H1 (cell line): ENCODE measurements around the gene DCBLD1. TPM values are rescaled to one million over a fixed set of nuclear protein-coding genes. Genes with fewer than 3 reads are reported as not detected.
A peak's percentile ranks its signal among the peaks of the same experiment; 100 is the strongest.

Experiments used
- CTCF ChIA-PET: fragments of 300-600 bp; sonication (Branson Sonifier 250); formaldehyde crosslinking; loops from one replicate; lab custom pipeline; 2021; ENCODE audit not compliant: partially characterized antibody; lab: Charles Lee
- POLR2A ChIA-PET: fragments of 300-600 bp; sonication (Branson Sonifier 250); formaldehyde crosslinking; loops from one replicate; lab custom pipeline; 2021; ENCODE audit warnings: inconsistent platforms; ENCODE audit not compliant: partially characterized antibody; lab: Charles Lee
- DNase-seq, 2 experiments: peaks; one replicate each; pipeline versions ENCODE4 v3.0.0 to v3.0.0-alpha.2; 2010 to 2022; ENCODE audit warnings: low spot score in 2 of 2, low read depth in 1 of 2, mixed read lengths in 1 of 2
- FAIRE-seq: peaks from 2 replicates; lab custom pipeline; 2011; peaks lifted over from hg19 to GRCh38; lab: Jason Lieb, UNC
- H2AFZ ChIP-seq: 2 replicates; pipeline ENCODE4 v1.8.1; 2012; ENCODE audit warnings: low read length, inconsistent platforms
- H2AK5ac ChIP-seq: 2 replicates; pipeline ENCODE4 v1.6.1; 2013; ENCODE audit warnings: low read depth, low read length
- H2BK120ac ChIP-seq: replicated peaks from 2 replicates; pipeline ENCODE3; 2013; ENCODE audit warnings: low read depth, low read length, inconsistent platforms
- H2BK12ac ChIP-seq: 2 replicates; pipeline ENCODE4 v1.6.1; 2013; ENCODE audit warnings: low read depth, low read length
- H2BK15ac ChIP-seq: 2 replicates; pipeline ENCODE4 v1.6.1; 2013; ENCODE audit warnings: low read length
- H2BK20ac ChIP-seq: 2 replicates; pipeline ENCODE4 v1.6.1; 2013; ENCODE audit warnings: low read length
- H2BK5ac ChIP-seq: 2 replicates; pipeline ENCODE4 v1.6.1; 2013; ENCODE audit warnings: low read depth, low read length
- H3K14ac ChIP-seq: 2 replicates; pipeline ENCODE4 v1.6.1; 2013; ENCODE audit warnings: inconsistent platforms; ENCODE audit not compliant: insufficient read length
- H3K18ac ChIP-seq: 2 replicates; pipeline ENCODE4 v1.6.1; 2013; ENCODE audit warnings: low read length; ENCODE audit errors: extremely low read depth
- H3K23ac ChIP-seq: 2 replicates; pipeline ENCODE4 v1.6.1; 2013; ENCODE audit warnings: inconsistent platforms; ENCODE audit not compliant: insufficient read length
- H3K23me2 ChIP-seq: 2 replicates; pipeline ENCODE4 v1.6.1; 2013; ENCODE audit warnings: low read depth, low read length
- H3K27ac ChIP-seq: 2 replicates; pipeline ENCODE4 v1.6.1; 2011; ENCODE audit warnings: low read depth, low read length, inconsistent platforms
- H3K27me3 ChIP-seq, 4 experiments: replicated peaks in 1 of 4; 1 replicate in 1 of 4; 2 replicates in 3 of 4; pipeline versions ENCODE4 v1.6.1 to v1.8.1; 2011 to 2013; ENCODE audit warnings: low read length in 3 of 4, mild to moderate bottlenecking in 3 of 4, inconsistent platforms in 2 of 4, mixed read lengths in 2 of 4, moderate library complexity in 1 of 4; ENCODE audit not compliant: control insufficient read depth in 3 of 4, insufficient read depth in 3 of 4; ENCODE audit errors: extremely low read depth in 1 of 4
- H3K36me3 ChIP-seq, 4 experiments: 2 replicates each; pipeline versions ENCODE4 v1.6.1 to v1.8.1; 2011 to 2013; ENCODE audit warnings: mild to moderate bottlenecking in 4 of 4, low read length in 3 of 4, moderate library complexity in 2 of 4, control low read depth in 1 of 4, inconsistent platforms in 1 of 4; ENCODE audit not compliant: insufficient read depth in 4 of 4, control insufficient read depth in 2 of 4
- H3K4ac ChIP-seq: replicated peaks from 2 replicates; pipeline ENCODE3; 2013; ENCODE audit warnings: low read length, low read depth, mixed read lengths, inconsistent platforms; ENCODE audit not compliant: insufficient read length
- H3K4me1 ChIP-seq, 4 experiments: replicated peaks in 1 of 4; 1 replicate in 1 of 4; 2 replicates in 3 of 4; pipeline versions ENCODE4 v1.6.1 to v1.8.1; 2011 to 2013; ENCODE audit warnings: low read length in 3 of 4, inconsistent platforms in 2 of 4, mixed read lengths in 1 of 4; ENCODE audit not compliant: insufficient read depth in 4 of 4, control insufficient read depth in 3 of 4
- H3K4me2 ChIP-seq, 2 experiments: 2 replicates each; pipeline versions ENCODE4 v1.6.1 to v1.8.1; 2011 to 2013; ENCODE audit warnings: low read depth in 2 of 2, low read length in 2 of 2, control low read depth in 1 of 2, inconsistent platforms in 1 of 2, mild to moderate bottlenecking in 1 of 2; ENCODE audit not compliant: insufficient read depth in 1 of 2
- H3K4me3 ChIP-seq, 4 experiments: fragments of 200-600, 300-600 bp in 1 of 4; sonication (generic), shearing (Covaris generic), sonication (Bioruptor Twin) in 1 of 4; 2 replicates each; pipeline versions ENCODE4 v1.5.1 to v1.8.1; 2011 to 2016; ENCODE audit warnings: low read length in 4 of 4, low read depth in 3 of 4, control low read depth in 2 of 4, inconsistent platforms in 2 of 4, mild to moderate bottlenecking in 2 of 4, mixed read lengths in 1 of 4, moderate library complexity in 1 of 4; ENCODE audit not compliant: insufficient read depth in 2 of 4; ENCODE audit errors: extremely low read depth in 1 of 4
- H3K56ac ChIP-seq: replicated peaks from 2 replicates; pipeline ENCODE3; 2013; ENCODE audit warnings: low read depth, mild to moderate bottlenecking, mixed read lengths, low read length, inconsistent platforms; ENCODE audit not compliant: insufficient read length
- H3K79me1 ChIP-seq: 2 replicates; pipeline ENCODE4 v1.6.1; 2013; ENCODE audit warnings: low read depth, low read length, control low read depth
- H3K79me2 ChIP-seq, 2 experiments: 2 replicates each; pipeline versions ENCODE4 v1.6.1 to v1.8.1; 2012 to 2013; ENCODE audit warnings: low read length in 2 of 2, mild to moderate bottlenecking in 2 of 2, inconsistent platforms in 1 of 2; ENCODE audit not compliant: insufficient read depth in 2 of 2, control insufficient read depth in 1 of 2
- H3K9ac ChIP-seq, 4 experiments: replicated peaks in 1 of 4; 1 replicate in 1 of 4; 2 replicates in 3 of 4; pipeline versions ENCODE4 v1.6.1 to v1.8.1; 2011 to 2013; ENCODE audit warnings: low read depth in 3 of 4, low read length in 3 of 4, control low read depth in 2 of 4, mild to moderate bottlenecking in 2 of 4, moderate library complexity in 2 of 4, inconsistent platforms in 1 of 4; ENCODE audit errors: extremely low read depth in 1 of 4
- H3K9me3 ChIP-seq, 2 experiments: 2 replicates each; pipeline versions ENCODE4 v1.6.1 to v1.8.1; 2012 to 2013; ENCODE audit warnings: mild to moderate bottlenecking in 2 of 2, moderate library complexity in 2 of 2, control low read depth in 1 of 2, inconsistent platforms in 1 of 2, low read depth in 1 of 2, low read length in 1 of 2, mixed read lengths in 1 of 2; ENCODE audit not compliant: insufficient read depth in 2 of 2
- H4K20me1 ChIP-seq, 2 experiments: replicated peaks in 1 of 2; 2 replicates each; pipeline versions ENCODE3 to v1.8.1; 2011 to 2013; ENCODE audit warnings: inconsistent platforms in 2 of 2, low read length in 2 of 2, mild to moderate bottlenecking in 1 of 2; ENCODE audit not compliant: insufficient read depth in 2 of 2, control insufficient read depth in 1 of 2
- H4K5ac ChIP-seq: 2 replicates; pipeline ENCODE4 v1.6.1; 2013; ENCODE audit warnings: low read length, low read depth, mixed read lengths, inconsistent platforms; ENCODE audit not compliant: insufficient read length
- H4K8ac ChIP-seq: 2 replicates; pipeline ENCODE4 v1.8.0; 2013; ENCODE audit warnings: mild to moderate bottlenecking, moderate library complexity, low read length, inconsistent platforms; ENCODE audit not compliant: insufficient read depth; ENCODE audit errors: extremely low read depth
- H4K91ac ChIP-seq: replicated peaks from 2 replicates; pipeline ENCODE3; 2013; ENCODE audit warnings: low read length, mixed read lengths, inconsistent platforms; ENCODE audit not compliant: insufficient read length
- CTBP2 ChIP-seq: IDR thresholded peaks from 2 replicates; pipeline ENCODE4 v1.7.0; 2011; ENCODE audit warnings: borderline replicate concordance, mild to moderate bottlenecking, moderate library complexity, mixed read lengths, low read length; ENCODE audit not compliant: insufficient read depth, insufficient read length
- FOSL1 ChIP-seq: IDR thresholded peaks from 2 replicates; pipeline ENCODE4 v1.6.1; 2011; ENCODE audit warnings: mild to moderate bottlenecking, low read depth, low read length, moderate library complexity; ENCODE audit not compliant: insufficient read depth
- KDM5A ChIP-seq: fragments of 200-600 bp; IDR thresholded peaks from 2 replicates; pipeline ENCODE4 v1.7.1; 2012; ENCODE audit warnings: mild to moderate bottlenecking, low read length, inconsistent platforms, mixed read lengths
- RAD21 ChIP-seq, 2 experiments: IDR thresholded peaks in 1 of 2; conservative IDR thresholded peaks in 1 of 2; 2 replicates each; pipeline ENCODE4 v1.6.1; 2011; ENCODE audit warnings: low read depth in 2 of 2, low read length in 2 of 2, improper control_type of control experiment in 1 of 2, inconsistent platforms in 1 of 2, mild to moderate bottlenecking in 1 of 2, moderate library complexity in 1 of 2
- TAF7 ChIP-seq: optimal IDR thresholded peaks from 2 replicates; pipeline ENCODE3; 2011; ENCODE audit warnings: low read depth, mild to moderate bottlenecking, inconsistent platforms, low read length, moderate library complexity, borderline replicate concordance
- WGBS, 2 experiments: shearing (Covaris generic) in 1 of 2; methylation state at CpG; one replicate each; pipeline versions ENCODE4 v1.1.6 to v1.1.7; 2013 to 2015; ENCODE audit warnings: low lambda C conversion rate in 2 of 2, mixed read lengths in 2 of 2, inconsistent platforms in 1 of 2, low coverage in 1 of 2, missing lambda C conversion rate in 1 of 2; ENCODE audit not compliant: insufficient replicate concordance in 2 of 2, insufficient coverage in 1 of 2, insufficient read length in 1 of 2; ENCODE audit errors: extremely low coverage in 1 of 2, missing lambda C conversion rate in 1 of 2; 5-methylcytosine and 5-hydroxymethylcytosine counted together
- polyA plus RNA-seq, 7 experiments: library from polyadenylated mRNA; depleted of rRNA in 3 of 7; stranded (reverse) in 5 of 7; unstranded in 2 of 7; fragments of >200 nt in 5 of 7; fragments of 200-250 nt in 2 of 7; gene quantifications; 1 replicate in 5 of 7; 2 replicates in 1 of 7; 4 replicates in 1 of 7; pipeline versions ENCODE4 v1.2.1 to v1.2.3, GENCODE V29; 2011 to 2013; ENCODE audit warnings: missing spikeins in 2 of 7, mixed read lengths in 2 of 7
- total RNA-seq: library from RNA; stranded (reverse); fragmentation: NEBNext Ultra II Directional; extraction: Animal tissue kit (Norgen Biotek cat#: 25700); gene quantifications from 2 replicates; pipeline ENCODE4 v1.2.1, GENCODE V29; 2021
- TF ChIP-seq, protein P1 (sequence below), 3 experiments: IDR thresholded peaks; 1 replicate in 2 of 3; 2 replicates in 1 of 3; pipeline versions ENCODE4 v1.5.1 to v1.6.1; 2011; ENCODE audit warnings: low read length in 3 of 3, mild to moderate bottlenecking in 3 of 3, inconsistent platforms in 2 of 3, low read depth in 1 of 3, moderate library complexity in 1 of 3; ENCODE audit not compliant: insufficient read depth in 1 of 3; ENCODE audit errors: control extremely low read depth in 1 of 3

DCBLD1 gene
- total and polyA plus RNA-seq, 2 of the 8 experiments (the other 6 are each of a cell fraction or from before 2014, with no cell fraction given): 3.9 to 11.2 TPM

DNA sequence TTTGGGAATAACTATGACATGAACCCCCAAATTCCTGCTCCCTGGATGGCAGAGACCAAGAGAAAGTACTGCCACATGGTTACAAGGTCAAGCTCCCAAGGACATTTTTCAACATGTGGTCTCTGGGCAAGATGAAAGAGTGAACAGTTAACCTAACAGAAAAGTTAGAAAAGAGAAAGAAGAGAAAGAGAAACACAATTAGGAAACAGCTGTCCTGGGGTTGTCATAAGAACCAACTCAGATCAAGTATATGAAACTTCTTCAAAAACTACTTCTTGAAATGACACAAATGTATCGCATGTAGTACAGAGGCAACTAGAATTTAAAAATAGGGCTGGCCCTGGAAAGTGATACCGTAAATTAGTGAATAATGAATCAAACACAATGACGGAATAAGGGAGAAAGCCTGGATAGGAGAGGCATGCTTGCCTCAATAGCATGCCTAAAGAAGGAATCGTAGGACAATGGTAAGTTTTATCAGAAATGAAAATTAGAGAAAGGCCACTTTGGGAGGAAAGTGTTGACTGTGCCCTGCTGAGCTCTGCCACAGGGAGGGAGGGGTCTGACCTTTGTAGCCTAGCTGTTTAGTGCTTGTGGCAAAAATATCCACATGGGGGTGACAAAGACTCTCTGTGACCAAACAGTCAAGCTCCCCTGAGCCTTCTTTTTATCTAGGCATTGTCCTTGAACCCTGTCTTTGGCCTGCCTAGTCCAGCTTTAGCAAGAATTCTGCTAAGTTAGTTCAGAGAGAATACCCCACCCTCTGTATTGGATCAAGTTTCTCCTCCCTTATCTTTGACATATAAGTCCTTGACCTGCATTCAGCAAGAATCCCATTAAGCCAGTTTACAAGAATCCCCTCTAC lies 4.3 kb upstream of the DCBLD1 start:
- Histone ChIP-seq H3K4me1 (peaks cover 7 to 14% (median 10%) of the 10 kb centered on the region in 4 experiments), H3K4ac (no peak overlapping the region), H4K5ac (no peak overlapping the region), H3K79me1 (no peaks in the 10 kb centered on the region), H2BK120ac (no peak overlapping the region), H3K18ac (no peak overlapping the region), H3K9ac (no peak overlapping the region), H2BK15ac (no peak overlapping the region), H3K23me2 (peaks cover 14% of the 10 kb centered on the region; the same call in 1 of the 2 replicates), H4K20me1 (no peaks in the 10 kb centered on the region), H3K79me2 (no peaks in the 10 kb centered on the region), H4K91ac (no peak overlapping the region), H3K36me3 (no peaks in the 10 kb centered on the region), H3K23ac (no peak overlapping the region), H3K9me3 (no peaks in the 10 kb centered on the region), H4K8ac (no peak overlapping the region), H3K4me2 (no peak overlapping the region), H2AK5ac (no peak overlapping the region), H2BK5ac (no peak overlapping the region), H3K14ac (no peak overlapping the region), H2BK20ac (no peak overlapping the region), H3K27me3 (peaks cover 0 to 23% (median 19%) of the 10 kb centered on the region in 4 experiments; a peak in 6 of 7 replicates), H2AFZ (0 out of 2 replicates have a peak overlapping the region, but pooled peaks have one; percentile 4), H3K56ac (no peak overlapping the region), H3K4me3 (no peak overlapping the region), H3K27ac (no peak overlapping the region), H2BK12ac (no peak overlapping the region)
- DNase-seq (no peak), FAIRE-seq (no peak)
- CTCF ChIA-PET: interaction anchor here (0.7 to 8.2 kb wide), 24 partner anchors 10 to 787 kb away, joined by 3 to 58 read pairs (median 4); partner anchors contain the start of gene GOPC
- WGBS, 2 experiments: 92% methylated on average over 4 of the region's 4 CpGs; no CpG with 5 or more reads in 1 of the 2 experiments
- TF ChIP-seq TAF7 (no peak), FOSL1 (no peak), RAD21 (IDR thresholded peaks at IDR 0.05 in 1 of 2, conservative IDR thresholded peaks at IDR 0.05 in 1 of 2; ENCODE audit: low read depth in 2 of 2, low read length in 2 of 2) (peak; percentile 72 to 81), CTBP2 (no peak), KDM5A (no peak)
- TF ChIP-seq, protein P1, sequence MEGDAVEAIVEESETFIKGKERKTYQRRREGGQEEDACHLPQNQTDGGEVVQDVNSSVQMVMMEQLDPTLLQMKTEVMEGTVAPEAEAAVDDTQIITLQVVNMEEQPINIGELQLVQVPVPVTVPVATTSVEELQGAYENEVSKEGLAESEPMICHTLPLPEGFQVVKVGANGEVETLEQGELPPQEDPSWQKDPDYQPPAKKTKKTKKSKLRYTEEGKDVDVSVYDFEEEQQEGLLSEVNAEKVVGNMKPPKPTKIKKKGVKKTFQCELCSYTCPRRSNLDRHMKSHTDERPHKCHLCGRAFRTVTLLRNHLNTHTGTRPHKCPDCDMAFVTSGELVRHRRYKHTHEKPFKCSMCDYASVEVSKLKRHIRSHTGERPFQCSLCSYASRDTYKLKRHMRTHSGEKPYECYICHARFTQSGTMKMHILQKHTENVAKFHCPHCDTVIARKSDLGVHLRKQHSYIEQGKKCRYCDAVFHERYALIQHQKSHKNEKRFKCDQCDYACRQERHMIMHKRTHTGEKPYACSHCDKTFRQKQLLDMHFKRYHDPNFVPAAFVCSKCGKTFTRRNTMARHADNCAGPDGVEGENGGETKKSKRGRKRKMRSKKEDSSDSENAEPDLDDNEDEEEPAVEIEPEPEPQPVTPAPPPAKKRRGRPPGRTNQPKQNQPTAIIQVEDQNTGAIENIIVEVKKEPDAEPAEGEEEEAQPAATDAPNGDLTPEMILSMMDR (IDR thresholded peaks at IDR 0.05; ENCODE audit: control extremely low read depth in 1 of 3, insufficient read depth in 1 of 3, low read depth in 1 of 3, low read length in 3 of 3): peak in 2 of 3 experiments; percentile 55 to 62; a peak in 3 of 4 replicates
- POLR2A ChIA-PET: no interaction called here
